Osteoblast (primary cell): ENCODE results near the gene GSK3A. TPM values are rescaled to one million over a fixed set of nuclear protein-coding genes. Genes with fewer than 3 reads are reported as not detected.

Experiments used
- DNase-seq: peaks from one replicate; pipeline ENCODE4 v3.0.0; 2011; ENCODE audit warnings: low spot score, mixed read lengths; ENCODE audit not compliant: insufficient read length; ENCODE audit errors: missing footprints
- H2AFZ ChIP-seq: 2 replicates; pipeline ENCODE4 v1.6.0; 2011; ENCODE audit warnings: mild to moderate bottlenecking, low read length
- H3K27ac ChIP-seq: 2 replicates; pipeline ENCODE4 v1.5.1; 2011; ENCODE audit warnings: mild to moderate bottlenecking, low read depth, low read length, moderate library complexity
- H3K27me3 ChIP-seq: 2 replicates; pipeline ENCODE4 v1.6.0; 2012; ENCODE audit warnings: mild to moderate bottlenecking, control low read depth, inconsistent platforms, low read length, moderate library complexity; ENCODE audit not compliant: insufficient read depth
- H3K36me3 ChIP-seq: 2 replicates; pipeline ENCODE4 v1.5.1; 2011; ENCODE audit warnings: mild to moderate bottlenecking, low read length, control low read depth, moderate library complexity; ENCODE audit not compliant: insufficient read depth
- H3K4me1 ChIP-seq: 2 replicates; pipeline ENCODE4 v1.5.1; 2011; ENCODE audit warnings: mild to moderate bottlenecking, low read length, control low read depth, moderate library complexity; ENCODE audit not compliant: insufficient read depth
- H3K4me2 ChIP-seq: 2 replicates; pipeline ENCODE4 v1.6.0; 2011; ENCODE audit warnings: mild to moderate bottlenecking, low read length; ENCODE audit not compliant: insufficient read depth
- H3K4me3 ChIP-seq: fragments of 200-600 bp; sonication (generic); 3 replicates; pipeline ENCODE4 v1.5.1; 2012; ENCODE audit warnings: mild to moderate bottlenecking, low read length, inconsistent platforms; ENCODE audit not compliant: insufficient read depth
- H3K79me2 ChIP-seq: 2 replicates; pipeline ENCODE4 v1.6.0; 2012; ENCODE audit warnings: mild to moderate bottlenecking, low read length, control low read depth, inconsistent platforms; ENCODE audit not compliant: insufficient read depth
- H3K9me3 ChIP-seq: 2 replicates; pipeline ENCODE4 v1.5.1; 2011; ENCODE audit warnings: low read depth, low read length, control low read depth
- H4K20me1 ChIP-seq: 2 replicates; pipeline ENCODE4 v1.6.0; 2012; ENCODE audit warnings: mild to moderate bottlenecking, low read length, control low read depth; ENCODE audit not compliant: insufficient read depth
- CTCF ChIP-seq: IDR thresholded peaks from 2 replicates; pipeline ENCODE4 v1.5.1; 2011; ENCODE audit warnings: mild to moderate bottlenecking, low read depth, low read length, moderate library complexity; ENCODE audit errors: extremely low read depth
- total RNA-seq: library from RNA; depleted of rRNA; stranded (reverse); fragments of >200 nt; gene quantifications from 2 replicates; pipeline ENCODE4 v1.2.3, GENCODE V29; 2012

GSK3A gene
- total RNA-seq, 1 donor = 18.1 TPM

GRCh38 chr19:42255766-42256745 is 13.7 kb upstream of the GSK3A start:
- Histone ChIP-seq H3K36me3 (no peaks in the 10 kb centered on the region), H3K9me3 (no peaks in the 10 kb centered on the region), H3K27me3 (no peaks in the 10 kb centered on the region), H3K4me2 (peak overlapping the region; percentile 89), H3K4me1 (peaks cover 29% of the 10 kb centered on the region), H3K79me2 (peaks cover 36% of the 10 kb centered on the region), H3K4me3 (peak overlapping the region; percentile 95), H3K27ac (peak overlapping the region; percentile 80), H2AFZ (peak overlapping the region; percentile 94), H4K20me1 (peaks cover 7% of the 10 kb centered on the region)
- no peak for TF ChIP-seq CTCF
- DNase-seq = peak; percentile 91

GRCh38 chr19:42254850-42255765 is 12.7 kb upstream of the GSK3A start, which contains the start of gene ERF:
ERF (minus strand) TSS chr19:42255128; CDS start chr19:42254999, 129 bp downstream.
- DNase-seq = peak; percentile 100

GRCh38 chr19:42254089-42254849 is 11.9 kb upstream of the GSK3A start:
- Histone ChIP-seq H3K4me3 (peak overlapping the region; percentile 95), H3K27me3 (no peaks in the 10 kb centered on the region), H2AFZ (no peak overlapping the region), H3K9me3 (no peaks in the 10 kb centered on the region), H3K4me1 (peaks cover 41% of the 10 kb centered on the region), H3K4me2 (peak overlapping the region; percentile 70), H3K36me3 (peaks cover 14% of the 10 kb centered on the region), H4K20me1 (peaks cover 20% of the 10 kb centered on the region), H3K79me2 (peaks cover 54% of the 10 kb centered on the region), H3K27ac (peak overlapping the region; percentile 90)
- TF ChIP-seq CTCF = no peak
- peak; percentile 90 for DNase-seq

More at GRCh38 chr19:42254850-42255765, 12.7 kb upstream of the GSK3A start, which contains the start of gene ERF:
- Histone ChIP-seq H3K4me3 (peak within 1 kb of the TSS; percentile 95), H3K79me2 (peaks cover 45% of the 10 kb centered on the region), H3K9me3 (no peaks in the 10 kb centered on the region), H3K4me2 (peak within 1 kb of the TSS; percentile 89), H3K36me3 (peaks cover 5% of the 10 kb centered on the region), H4K20me1 (peaks cover 15% of the 10 kb centered on the region), H3K4me1 (peaks cover 38% of the 10 kb centered on the region), H2AFZ (peak within 1 kb of the TSS; percentile 94), H3K27ac (peak within 1 kb of the TSS; percentile 90), H3K27me3 (no peaks in the 10 kb centered on the region)
- no peak for TF ChIP-seq CTCF
